Measurements from ENCODE around the gene PC. TPM values are rescaled to one million over a fixed set of nuclear protein-coding genes. Genes with fewer than 3 reads are reported as not detected.

PC gene
- total RNA-seq, 1 donor: 1.6 TPM

GRCh38 chr11:66870131-66870530, 88.1 kb downstream of the PC start:
- no peak for DNase-seq (ENCODE audit: low read depth in 2 of 3, low spot score in 2 of 3)

GRCh38 chr11:66869567-66869870, 88.7 kb downstream of the PC start:
- no peak for DNase-seq (ENCODE audit: low read depth in 2 of 3, low spot score in 2 of 3)

- DNase-seq (ENCODE audit: low read depth in 2 of 3, low spot score in 2 of 3): peak; percentile 43 to 91 (median 88)
Measured at GRCh38 chr11:66868726-66869566, 89.2 kb downstream of the PC start.

- no peak for DNase-seq (ENCODE audit: low read depth in 2 of 3, low spot score in 2 of 3)
Measured at GRCh38 chr11:66868082-66868725, 90.0 kb downstream of the PC start.

GRCh38 chr11:66867425-66868040, 90.7 kb downstream of the PC start:
- DNase-seq (ENCODE audit: low read depth in 2 of 3, low spot score in 2 of 3): no peak

- DNase-seq (ENCODE audit: low read depth in 2 of 3, low spot score in 2 of 3): no peak
Measured at GRCh38 chr11:66866511-66866986, 91.6 kb downstream of the PC start.

- DNase-seq (ENCODE audit: low read depth in 2 of 3, low spot score in 2 of 3): no peak
Measured at GRCh38 chr11:66866007-66866406, 92.2 kb downstream of the PC start.

GRCh38 chr11:66864924-66865697, 93.1 kb downstream of the PC start:
- no peak for DNase-seq (ENCODE audit: low read depth in 2 of 3, low spot score in 2 of 3)

- no peak for DNase-seq (ENCODE audit: low read depth in 2 of 3, low spot score in 2 of 3)
Measured at GRCh38 chr11:66864172-66864901, 93.8 kb downstream of the PC start.

GRCh38 chr11:66863428-66864125, 94.6 kb downstream of the PC start:
- no peak for DNase-seq (ENCODE audit: low read depth in 2 of 3, low spot score in 2 of 3)

- no peak for DNase-seq (ENCODE audit: low read depth in 2 of 3, low spot score in 2 of 3)
Measured at GRCh38 chr11:66862559-66863037, 95.6 kb downstream of the PC start.

GRCh38 chr11:66861774-66862558, 96.2 kb downstream of the PC start:
- DNase-seq (ENCODE audit: low read depth in 2 of 3, low spot score in 2 of 3): no peak

- DNase-seq (ENCODE audit: low read depth in 2 of 3, low spot score in 2 of 3): no peak
Measured at GRCh38 chr11:66861038-66861773, 97.0 kb downstream of the PC start.

GRCh38 chr11:66860449-66860831, 97.7 kb downstream of the PC start:
- no peak for DNase-seq (ENCODE audit: low read depth in 2 of 3, low spot score in 2 of 3)

- DNase-seq (ENCODE audit: low read depth in 2 of 3, low spot score in 2 of 3): no peak
Measured at GRCh38 chr11:66859686-66860448, 98.3 kb downstream of the PC start.

GRCh38 chr11:66858939-66859685, 99.1 kb downstream of the PC start:
- DNase-seq (ENCODE audit: low read depth in 2 of 3, low spot score in 2 of 3): no peak
